ENCODE data around the gene BAZ1B. TPM values are rescaled to one million over a fixed set of nuclear protein-coding genes. Genes with fewer than 3 reads are reported as not detected.

The BAZ1B gene
- total RNA-seq, 1 donor from 2014 or later = 85.8 TPM

DNA sequence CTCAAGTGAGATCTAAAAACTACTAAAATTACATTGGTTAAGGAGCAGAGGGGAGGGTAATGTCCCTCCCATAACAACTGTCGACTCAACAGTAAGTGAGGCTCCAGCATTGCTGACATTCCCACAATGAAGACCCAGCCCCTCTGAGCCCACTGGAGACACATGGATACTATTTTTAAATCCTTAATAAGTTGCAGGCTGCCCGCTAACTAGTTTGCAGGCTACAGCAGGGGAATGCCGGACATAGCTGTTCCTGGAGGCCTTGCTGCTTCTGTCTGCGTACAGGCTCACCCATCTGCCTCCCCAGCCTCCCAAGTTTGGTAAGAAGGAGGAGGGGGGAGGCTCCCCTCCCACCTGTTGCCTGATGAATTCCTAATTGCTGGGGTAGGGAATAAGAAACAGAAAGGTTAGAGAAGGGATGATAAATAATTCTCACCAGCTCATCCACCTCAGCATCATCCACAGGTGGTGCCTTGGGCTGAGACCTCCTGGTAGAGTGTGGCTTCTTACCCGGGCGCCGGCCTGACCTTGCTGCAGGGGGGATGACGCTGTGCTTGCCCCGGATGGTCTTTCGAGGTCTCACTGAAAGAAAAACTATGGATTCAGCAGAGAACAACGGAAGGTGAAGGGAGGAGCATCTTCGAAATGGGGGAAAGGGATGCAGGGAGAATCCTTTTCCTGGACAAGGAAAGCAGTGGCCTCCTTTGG lies 78.4 kb downstream of the BAZ1B start:
- H3K27ac ChIP-seq = no peak overlapping the region
- H3K27ac Mint-ChIP-seq = no peak overlapping the region
- no peak overlapping the region for H3K4me2 ChIP-seq
- DNase-seq (ENCODE audit: low spot score) = no peak
- H4K20me1 ChIP-seq (ENCODE audit: low read depth) = peaks cover 17% of the 10 kb centered on the region
- H2AFZ ChIP-seq (replicated peaks) = no peak overlapping the region
- H3K9me3 ChIP-seq (ENCODE audit: low read depth) = no peaks in the 10 kb centered on the region
- no peak overlapping the region for H3K4me3 ChIP-seq
- H3K4me1 Mint-ChIP-seq = no peaks in the 10 kb centered on the region
- no peaks in the 10 kb centered on the region for H3K4me1 ChIP-seq
- no peak for TF ChIP-seq EZH2 (IDR thresholded peaks at IDR 0.05)
- TF ChIP-seq EZH2phosphoT487 (IDR thresholded peaks at IDR 0.05) = no peak
- TF ChIP-seq, protein P1, sequence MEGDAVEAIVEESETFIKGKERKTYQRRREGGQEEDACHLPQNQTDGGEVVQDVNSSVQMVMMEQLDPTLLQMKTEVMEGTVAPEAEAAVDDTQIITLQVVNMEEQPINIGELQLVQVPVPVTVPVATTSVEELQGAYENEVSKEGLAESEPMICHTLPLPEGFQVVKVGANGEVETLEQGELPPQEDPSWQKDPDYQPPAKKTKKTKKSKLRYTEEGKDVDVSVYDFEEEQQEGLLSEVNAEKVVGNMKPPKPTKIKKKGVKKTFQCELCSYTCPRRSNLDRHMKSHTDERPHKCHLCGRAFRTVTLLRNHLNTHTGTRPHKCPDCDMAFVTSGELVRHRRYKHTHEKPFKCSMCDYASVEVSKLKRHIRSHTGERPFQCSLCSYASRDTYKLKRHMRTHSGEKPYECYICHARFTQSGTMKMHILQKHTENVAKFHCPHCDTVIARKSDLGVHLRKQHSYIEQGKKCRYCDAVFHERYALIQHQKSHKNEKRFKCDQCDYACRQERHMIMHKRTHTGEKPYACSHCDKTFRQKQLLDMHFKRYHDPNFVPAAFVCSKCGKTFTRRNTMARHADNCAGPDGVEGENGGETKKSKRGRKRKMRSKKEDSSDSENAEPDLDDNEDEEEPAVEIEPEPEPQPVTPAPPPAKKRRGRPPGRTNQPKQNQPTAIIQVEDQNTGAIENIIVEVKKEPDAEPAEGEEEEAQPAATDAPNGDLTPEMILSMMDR (IDR thresholded peaks at IDR 0.05) = no peak
- peaks cover 3% of the 10 kb centered on the region for H3K36me3 ChIP-seq
- no peak overlapping the region for H3K4me3 Mint-ChIP-seq
- H3K27me3 Mint-ChIP-seq (ENCODE audit: insufficient read depth, low read depth) = no peaks in the 10 kb centered on the region
- H3K79me2 ChIP-seq (ENCODE audit: low read depth) = no peaks in the 10 kb centered on the region
- H3F3A ChIP-seq (ENCODE audit: low read depth) = peaks cover 25% of the 10 kb centered on the region
- H3K9me3 Mint-ChIP-seq = no peaks in the 10 kb centered on the region
- H3K9ac ChIP-seq = no peak overlapping the region
- no peaks in the 10 kb centered on the region for H3K27me3 ChIP-seq
- peaks cover 53% of the 10 kb centered on the region for H3K36me3 Mint-ChIP-seq

DNA sequence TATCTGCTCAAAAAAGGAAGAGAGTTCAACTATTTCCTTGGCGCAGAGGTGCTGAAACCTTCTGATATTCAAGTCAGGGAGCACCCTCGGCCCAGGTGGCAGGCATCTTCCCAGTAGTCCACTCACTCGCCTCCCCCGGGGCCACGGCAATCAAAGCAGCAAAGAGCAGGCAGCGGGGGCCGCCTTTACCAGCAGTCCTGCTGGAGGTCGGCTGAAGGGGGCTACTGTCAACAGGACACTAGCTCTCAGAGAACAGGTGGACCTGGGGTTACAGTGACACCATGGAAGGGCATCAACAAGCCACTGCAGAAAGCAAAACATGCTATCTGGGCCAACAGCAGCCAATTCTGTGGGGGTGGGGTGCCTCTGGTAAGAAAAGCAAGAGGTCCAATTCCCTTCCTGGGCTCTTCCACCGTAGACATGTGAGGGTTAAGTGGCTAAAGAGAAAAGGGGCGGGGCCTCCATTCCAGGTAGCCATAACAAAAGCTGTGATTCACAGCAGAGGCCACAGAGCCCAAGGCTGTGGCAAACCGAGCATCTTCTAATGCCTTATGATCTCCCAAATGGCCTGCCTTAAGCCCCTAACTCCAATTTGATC lies 79.1 kb downstream of the BAZ1B start:
- H2AFZ ChIP-seq (replicated peaks) = no peak overlapping the region
- H3K27ac ChIP-seq = no peak overlapping the region

DNA sequence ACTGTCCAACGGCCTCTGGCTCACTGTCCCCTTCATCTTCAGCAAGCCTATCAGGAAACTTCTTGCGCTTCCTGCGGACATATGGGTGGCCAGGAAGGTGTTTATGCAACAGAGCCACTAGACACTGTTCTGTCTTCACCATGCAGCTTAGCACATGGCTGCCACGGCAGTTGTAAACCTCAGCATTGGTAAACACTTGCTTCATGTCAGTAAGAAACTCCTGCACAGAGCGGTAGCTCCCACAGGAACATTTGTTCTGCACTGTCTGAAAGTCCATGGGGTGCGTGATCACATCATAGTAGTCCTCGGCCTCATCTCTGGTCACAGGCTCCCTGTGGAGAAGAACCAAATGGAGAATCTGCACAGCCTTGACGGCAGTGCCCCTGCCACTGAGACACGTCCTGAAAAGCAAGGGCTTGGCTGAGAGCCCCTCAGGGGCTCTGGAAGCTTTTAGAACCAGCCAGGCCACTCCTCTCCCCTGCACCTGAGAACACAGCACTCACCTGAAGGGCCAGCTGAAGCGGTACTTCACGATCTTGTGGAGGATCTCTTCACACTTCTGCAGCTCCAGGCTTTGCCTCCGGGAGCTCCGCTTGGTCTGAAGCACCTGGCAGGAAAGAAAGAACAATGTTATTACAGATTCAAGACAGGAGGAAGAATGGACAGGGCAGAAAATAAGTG lies 79.7 kb downstream of the BAZ1B start:
- H3K4me2 ChIP-seq = no peak overlapping the region
- Mint-ChIP-seq H3K27me3 (ENCODE audit: insufficient read depth, low read depth) (no peaks in the 10 kb centered on the region), H3K9me3 (no peaks in the 10 kb centered on the region), H3K4me1 (peaks cover 5% of the 10 kb centered on the region), H3K27ac (no peak overlapping the region), H3K4me3 (no peak overlapping the region), H3K36me3 (peaks cover 49% of the 10 kb centered on the region)
- no peak overlapping the region for H3K4me3 ChIP-seq
- peaks cover 3% of the 10 kb centered on the region for H3K36me3 ChIP-seq
- H4K20me1 ChIP-seq (ENCODE audit: low read depth) = peaks cover 20% of the 10 kb centered on the region
- H3K27ac ChIP-seq = no peak overlapping the region
- H3F3A ChIP-seq (ENCODE audit: low read depth) = peaks cover 34% of the 10 kb centered on the region
- TF ChIP-seq, protein P1 (IDR thresholded peaks at IDR 0.05) = no peak
- TF ChIP-seq EZH2phosphoT487 (IDR thresholded peaks at IDR 0.05) = no peak
- no peak for TF ChIP-seq EZH2 (IDR thresholded peaks at IDR 0.05)
- no peaks in the 10 kb centered on the region for H3K27me3 ChIP-seq
- H3K9ac ChIP-seq = no peak overlapping the region
- DNase-seq (ENCODE audit: low spot score) = no peak
- H3K79me2 ChIP-seq (ENCODE audit: low read depth) = no peaks in the 10 kb centered on the region
- no peak overlapping the region for H2AFZ ChIP-seq (replicated peaks)
- H3K4me1 ChIP-seq = no peaks in the 10 kb centered on the region
- H3K9me3 ChIP-seq (ENCODE audit: low read depth) = no peaks in the 10 kb centered on the region

More for the DNA sequence above, 79.1 kb downstream of the BAZ1B start:
- H3K4me3 ChIP-seq = no peak overlapping the region
- peaks cover 3% of the 10 kb centered on the region for H3K36me3 ChIP-seq
- no peaks in the 10 kb centered on the region for H3K9me3 ChIP-seq (ENCODE audit: low read depth)
- H3K36me3 Mint-ChIP-seq = peaks cover 52% of the 10 kb centered on the region
- no peaks in the 10 kb centered on the region for H3K4me1 Mint-ChIP-seq
- TF ChIP-seq, protein P1 (IDR thresholded peaks at IDR 0.05) = no peak
- TF ChIP-seq EZH2phosphoT487 (IDR thresholded peaks at IDR 0.05) (no peak), EZH2 (IDR thresholded peaks at IDR 0.05) (no peak)
- no peaks in the 10 kb centered on the region for H3K4me1 ChIP-seq
- no peak overlapping the region for H3K4me2 ChIP-seq
- peaks cover 29% of the 10 kb centered on the region for H3F3A ChIP-seq (ENCODE audit: low read depth)
- H3K9me3 Mint-ChIP-seq = no peaks in the 10 kb centered on the region
- H3K4me3 Mint-ChIP-seq = no peak overlapping the region
- no peak overlapping the region for H3K27ac Mint-ChIP-seq
- H3K27me3 Mint-ChIP-seq (ENCODE audit: insufficient read depth, low read depth) = no peaks in the 10 kb centered on the region
- no peak overlapping the region for H3K9ac ChIP-seq
- H4K20me1 ChIP-seq (ENCODE audit: low read depth) = peaks cover 17% of the 10 kb centered on the region
- DNase-seq (ENCODE audit: low spot score) = no peak
- no peaks in the 10 kb centered on the region for H3K79me2 ChIP-seq (ENCODE audit: low read depth)
- no peaks in the 10 kb centered on the region for H3K27me3 ChIP-seq

Measured in neural progenitor cell (in vitro differentiated cells).